Esophagus squamous epithelium (tissue), 5 donors: ENCODE measurements around the gene CCR1. TPM values are rescaled to one million over a fixed set of nuclear protein-coding genes. Genes with fewer than 3 reads are reported as not detected.
"Not testable (repeated sequence)": the region's sequence is repeated elsewhere in the genome, so short reads cannot be mapped to it uniquely, and the experiment has no call there.

Source experiments
- DNase-seq: peaks from one replicate; lab custom pipeline; 2025; lab: John Stamatoyannopoulos, UW
- H3K27ac ChIP-seq, 4 donors: fragments of 200-600 bp; sonication (generic); one replicate each; pipeline ENCODE4 v1.5.1; 2016 to 2019; ENCODE audit warnings: mild to moderate bottlenecking in 1 of 4
- H3K27me3 ChIP-seq, 4 donors: fragments of 200-600 bp; sonication (generic); 1 replicate in 3 of 4; 2 replicates in 1 of 4; pipeline versions ENCODE4 v1.5.1 to v1.6.0; 2017 to 2021; ENCODE audit warnings: antibody characterized with exemption in 1 of 4
- H3K36me3 ChIP-seq, 3 donors: fragments of 200-600 bp; sonication (generic); one replicate each; pipeline ENCODE4 v1.5.1; 2016 to 2019
- H3K4me1 ChIP-seq, 3 donors: fragments of 200-600 bp; sonication (generic); one replicate each; pipeline ENCODE4 v1.5.1; 2017 to 2019
- H3K4me3 ChIP-seq, 4 donors: fragments of 200-600 bp; sonication (generic); 1 replicate in 3 of 4; 2 replicates in 1 of 4; pipeline ENCODE4 v1.5.1; 2016 to 2019; ENCODE audit warnings: mild to moderate bottlenecking in 2 of 4, moderate library complexity in 1 of 4
- H3K9me3 ChIP-seq, 3 donors: fragments of 200-600 bp; sonication (generic); one replicate each; pipeline ENCODE4 v1.5.1; 2016 to 2019
- POLR2A ChIP-seq, 4 donors: fragments of 450-650 bp; IDR thresholded peaks; one replicate each; pipeline ENCODE4 v1.6.1; 2017; ENCODE audit warnings: antibody characterized with exemption in 4 of 4, mild to moderate bottlenecking in 4 of 4, moderate library complexity in 3 of 4
- WGBS, 2 donors: methylation state at CpG; one replicate each; pipeline ENCODE4 v1.1.5; 2018; 5-methylcytosine and 5-hydroxymethylcytosine counted together
- intact Hi-C: fragments of 100-400 bp; cut with DNase I; formaldehyde crosslinking; loops from one replicate; pipeline ENCODE4 v1.15.0; 2022
- total RNA-seq, 4 donors: library from RNA; depleted of rRNA; stranded (reverse); fragments of >200 nt; gene quantifications; one replicate each; pipeline ENCODE4 v1.1.0, GENCODE V29; 2016
- TF ChIP-seq, protein P1 (sequence below), 6 experiments: fragments of 450-650 bp in 4 of 6; fragments of 200-600 bp in 2 of 6; sonication (generic) in 2 of 6; IDR thresholded peaks; one replicate each; pipeline ENCODE4 v1.5.1; 2016 to 2019; ENCODE audit warnings: antibody characterized with exemption in 6 of 6, mild to moderate bottlenecking in 4 of 6, moderate library complexity in 4 of 6
- donor health status: DM: yes; HTN: yes; CAD: no.

Gene CCR1
- total RNA-seq, 4 donors from 2014 or later = 0.45 to 8.6 (median 2.8) TPM

GRCh38 chr3:46184469-46184868, 23.6 kb downstream of the CCR1 start:
- TF ChIP-seq, protein P1, sequence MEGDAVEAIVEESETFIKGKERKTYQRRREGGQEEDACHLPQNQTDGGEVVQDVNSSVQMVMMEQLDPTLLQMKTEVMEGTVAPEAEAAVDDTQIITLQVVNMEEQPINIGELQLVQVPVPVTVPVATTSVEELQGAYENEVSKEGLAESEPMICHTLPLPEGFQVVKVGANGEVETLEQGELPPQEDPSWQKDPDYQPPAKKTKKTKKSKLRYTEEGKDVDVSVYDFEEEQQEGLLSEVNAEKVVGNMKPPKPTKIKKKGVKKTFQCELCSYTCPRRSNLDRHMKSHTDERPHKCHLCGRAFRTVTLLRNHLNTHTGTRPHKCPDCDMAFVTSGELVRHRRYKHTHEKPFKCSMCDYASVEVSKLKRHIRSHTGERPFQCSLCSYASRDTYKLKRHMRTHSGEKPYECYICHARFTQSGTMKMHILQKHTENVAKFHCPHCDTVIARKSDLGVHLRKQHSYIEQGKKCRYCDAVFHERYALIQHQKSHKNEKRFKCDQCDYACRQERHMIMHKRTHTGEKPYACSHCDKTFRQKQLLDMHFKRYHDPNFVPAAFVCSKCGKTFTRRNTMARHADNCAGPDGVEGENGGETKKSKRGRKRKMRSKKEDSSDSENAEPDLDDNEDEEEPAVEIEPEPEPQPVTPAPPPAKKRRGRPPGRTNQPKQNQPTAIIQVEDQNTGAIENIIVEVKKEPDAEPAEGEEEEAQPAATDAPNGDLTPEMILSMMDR (IDR thresholded peaks at IDR 0.05) = no peak
- no peak for TF ChIP-seq POLR2A (IDR thresholded peaks at IDR 0.05)
- intact Hi-C loops = no loop called here

GRCh38 chr3:46183330-46183729, 24.8 kb downstream of the CCR1 start:
- Histone ChIP-seq H3K4me3 (no peak overlapping the region), H3K4me1 (no peaks in the 10 kb centered on the region), H3K36me3 (no peaks in the 10 kb centered on the region), H3K27ac (no peak overlapping the region), H3K9me3 (no peaks in the 10 kb centered on the region), H3K27me3 (no peaks in the 10 kb centered on the region)
- intact Hi-C loops = no loop called here
- 83 to 100% methylated on average over 3 to 4 of the region's 5 CpGs for WGBS, 2 donors
- TF ChIP-seq, protein P1 (IDR thresholded peaks at IDR 0.05) = no peak
- TF ChIP-seq POLR2A (IDR thresholded peaks at IDR 0.05) = no peak
- no peak for DNase-seq

More at GRCh38 chr3:46184469-46184868, 23.6 kb downstream of the CCR1 start:
- Histone ChIP-seq H3K4me3 (no peak overlapping the region), H3K27ac (no peak overlapping the region), H3K4me1 (no peaks in the 10 kb centered on the region), H3K27me3 (no peaks in the 10 kb centered on the region), H3K9me3 (no peaks in the 10 kb centered on the region), H3K36me3 (no peaks in the 10 kb centered on the region)
- no peak for DNase-seq
- 56 to 64% methylated on average over 1 of the region's 1 CpG for WGBS, 2 donors

DNA sequence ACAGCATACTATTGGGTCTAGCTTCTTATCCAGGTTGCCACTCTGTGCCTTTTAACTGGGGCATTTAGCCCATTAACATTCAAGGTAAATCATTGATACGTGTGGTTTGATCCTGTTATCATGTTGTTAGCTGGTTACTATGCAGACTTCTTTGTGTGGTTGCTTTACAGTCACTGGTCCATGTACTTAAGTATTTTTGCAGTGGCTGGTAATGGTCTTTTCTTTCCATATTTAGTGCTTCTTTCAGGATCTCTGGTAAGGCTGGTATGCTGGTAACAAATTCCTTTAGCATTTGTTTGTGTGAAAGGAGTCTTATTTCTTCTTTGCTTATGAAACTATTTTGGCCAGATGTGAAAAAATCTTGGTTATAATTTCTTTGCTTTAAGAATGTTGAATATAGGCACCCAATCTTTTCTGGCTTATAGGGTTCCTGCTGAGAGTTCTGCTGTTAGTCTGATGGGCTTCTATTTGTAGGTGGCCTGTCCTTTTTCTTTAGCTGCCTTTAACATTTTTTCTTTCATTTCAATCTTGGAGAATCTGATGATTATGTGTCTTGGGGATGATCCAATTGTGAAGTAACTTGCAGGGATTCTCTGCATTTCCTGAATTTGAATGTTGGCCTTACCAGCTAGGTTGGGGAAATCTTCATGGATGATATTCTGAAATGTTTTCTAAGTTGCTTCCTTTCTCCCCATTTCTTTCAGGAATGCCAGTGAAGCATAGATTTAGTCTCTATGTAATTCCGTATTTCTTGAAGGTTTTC, 39.3 kb downstream of the CCR1 start:
- intact Hi-C loops = no loop called here
- Histone ChIP-seq H3K36me3 (no peaks in the 10 kb centered on the region), H3K27me3 (no peaks in the 10 kb centered on the region), H3K4me3 (no peak overlapping the region), H3K4me1 (peaks cover 0 to 3% (median 0%) of the 10 kb centered on the region in 3 donors), H3K9me3 (peaks cover 0 to 22% (median 0%) of the 10 kb centered on the region in 3 donors), H3K27ac (no peak overlapping the region)
- 72 to 82% methylated on average over 2 of the region's 2 CpGs for WGBS, 2 donors
- DNase-seq = no peak
- no peak for TF ChIP-seq POLR2A (IDR thresholded peaks at IDR 0.05)
- TF ChIP-seq, protein P1 (IDR thresholded peaks at IDR 0.05) = no peak

DNA sequence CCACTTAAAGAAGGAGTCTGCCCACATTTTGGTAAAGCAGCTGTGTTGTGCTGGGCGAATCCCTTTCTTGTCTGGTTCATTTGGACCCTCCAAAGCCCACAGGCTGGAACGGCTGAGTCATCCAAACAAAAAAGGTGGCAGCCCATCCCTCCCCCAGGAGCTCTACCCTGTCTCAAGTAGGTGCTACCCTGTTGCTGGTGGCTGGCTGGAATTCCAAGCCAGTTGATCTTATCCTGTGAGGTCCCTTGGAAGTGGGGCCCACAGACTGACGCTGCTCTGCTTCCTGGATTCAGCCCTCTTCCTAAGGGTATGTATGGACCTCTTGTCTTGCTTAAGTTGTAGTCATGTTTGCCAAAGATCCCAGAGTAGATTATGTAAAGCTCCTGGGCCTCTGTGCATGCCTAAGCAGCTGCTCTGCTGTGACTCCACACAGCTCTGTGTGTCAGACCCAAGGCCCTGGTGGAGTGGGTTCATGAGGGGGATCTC, 44.5 kb downstream of the CCR1 start:
- Histone ChIP-seq H3K27me3 (no peaks in the 10 kb centered on the region), H3K27ac (no peak overlapping the region), H3K36me3 (no peaks in the 10 kb centered on the region), H3K4me3 (no peak overlapping the region), H3K9me3 (peaks cover 0 to 22% (median 0%) of the 10 kb centered on the region in 3 donors), H3K4me1 (peaks cover 0 to 16% (median 10%) of the 10 kb centered on the region in 3 donors)
- intact Hi-C loops = no loop called here
- DNase-seq = no peak
- WGBS, 2 donors = 53% methylated on average over 2 of the region's 3 CpGs; no CpG with 5 or more reads in 1 of the 2 donors
- no peak for TF ChIP-seq POLR2A (IDR thresholded peaks at IDR 0.05)
- TF ChIP-seq, protein P1 (IDR thresholded peaks at IDR 0.05) = no peak

DNA sequence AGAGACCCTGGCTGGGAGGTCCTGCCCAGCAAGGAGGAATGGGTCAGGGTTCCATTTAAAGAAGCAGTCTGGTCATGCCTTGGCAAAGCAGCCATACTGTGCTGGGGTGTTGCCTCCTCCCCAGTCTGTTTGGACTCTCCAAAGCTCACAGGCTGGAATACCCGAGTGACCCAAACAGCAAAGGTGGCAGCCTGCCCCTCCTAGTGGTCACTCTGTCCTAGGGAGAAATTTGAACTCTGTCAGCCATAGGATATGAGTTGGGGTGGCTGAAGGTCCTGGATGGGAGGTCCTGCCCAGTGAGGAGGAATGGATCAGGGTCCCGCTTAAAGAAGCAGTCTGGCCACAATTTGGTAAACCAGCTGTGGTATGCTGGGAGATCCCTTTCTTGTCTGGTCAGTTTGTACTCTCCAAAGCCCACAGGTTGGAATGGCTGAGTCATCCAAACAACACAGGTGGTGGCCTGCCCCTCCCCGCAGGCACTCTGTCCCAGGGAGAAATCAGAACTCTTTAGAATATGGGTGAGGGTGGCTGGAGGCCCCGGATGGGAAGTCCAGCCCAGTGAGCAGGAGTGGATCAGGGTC, 45.0 kb downstream of the CCR1 start:
- no peak overlapping the region for H3K4me3 ChIP-seq
- no peaks in the 10 kb centered on the region for H3K36me3 ChIP-seq
- 45 to 63% methylated on average over 1 to 3 of the region's 4 CpGs for whole genome bisulfite sequencing, 2 donors
- TF ChIP-seq POLR2A (IDR thresholded peaks at IDR 0.05) = no peak
- TF ChIP-seq, protein P1 (IDR thresholded peaks at IDR 0.05) = peak in 1 of 6 experiments; percentile 10
- no peak overlapping the region for H3K27ac ChIP-seq
- intact Hi-C loops = no loop called here
- H3K27me3 ChIP-seq = no peaks in the 10 kb centered on the region
- peaks cover 0 to 20% (median 0%) of the 10 kb centered on the region in 3 donors for H3K9me3 ChIP-seq
- no peak for DNase-seq
- peaks cover 0 to 16% (median 10%) of the 10 kb centered on the region in 3 donors for H3K4me1 ChIP-seq

DNA sequence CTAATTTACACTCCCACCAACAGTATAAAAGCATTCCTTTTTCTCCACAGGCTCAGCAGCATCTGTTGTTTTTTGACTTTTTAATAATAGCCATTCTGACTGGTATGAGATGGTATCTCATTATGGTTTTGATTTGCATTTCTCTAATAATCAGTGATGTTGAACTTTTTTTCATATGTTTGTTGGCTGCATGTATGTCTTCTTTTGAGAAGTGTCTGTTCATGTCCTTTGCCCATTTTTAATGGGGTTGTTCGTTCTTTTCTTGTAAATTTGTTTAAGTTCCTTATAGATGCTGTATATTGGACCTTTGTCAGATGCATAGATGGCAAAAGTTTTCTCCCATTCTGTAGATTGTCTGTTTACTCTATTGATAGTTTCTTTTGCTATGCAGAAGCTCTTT, 50.4 kb downstream of the CCR1 start:
- H3K27me3 ChIP-seq, H3K9me3 ChIP-seq, H3K4me3 ChIP-seq, H3K4me1 ChIP-seq, H3K27ac ChIP-seq, DNase-seq, H3K36me3 ChIP-seq, intact Hi-C loops: not testable (repeated sequence)
- 69 to 84% methylated on average over 1 of the region's 1 CpG for WGBS, 2 donors
